Astrocyte (in vitro differentiated cells and primary cell): ENCODE results near the gene SPINK5. TPM values are rescaled to one million over a fixed set of nuclear protein-coding genes. Genes with fewer than 3 reads are reported as not detected.

Experiments used
- DNase-seq: peaks from one replicate; pipeline ENCODE4 v3.0.0-alpha.2; 2010; ENCODE audit warnings: low read depth
- FAIRE-seq: peaks from 2 replicates; lab custom pipeline; 2011; peaks lifted over from hg19 to GRCh38; lab: Jason Lieb, UNC
- H2AFZ ChIP-seq: 2 replicates; pipeline ENCODE4 v1.6.0; 2012; ENCODE audit warnings: low read depth, low read length, inconsistent platforms
- H3K27ac ChIP-seq: 2 replicates; pipeline ENCODE4 v1.5.1; 2011; ENCODE audit warnings: low read depth, low read length, inconsistent platforms
- H3K27me3 ChIP-seq: 2 replicates; pipeline ENCODE4 v1.6.0; 2011; ENCODE audit warnings: low read length, inconsistent platforms; ENCODE audit not compliant: insufficient read depth
- H3K36me3 ChIP-seq: 2 replicates; pipeline ENCODE4 v1.5.1; 2011; ENCODE audit warnings: low read length, inconsistent platforms; ENCODE audit not compliant: insufficient read depth
- H3K4me1 ChIP-seq: 2 replicates; pipeline ENCODE4 v1.5.1; 2011; ENCODE audit warnings: low read length, inconsistent platforms; ENCODE audit not compliant: insufficient read depth
- H3K4me2 ChIP-seq: 2 replicates; pipeline ENCODE4 v1.6.0; 2012; ENCODE audit warnings: low read length, inconsistent platforms
- H3K4me3 ChIP-seq: 2 replicates; pipeline ENCODE4 v1.5.1; 2011; ENCODE audit warnings: low read depth, mild to moderate bottlenecking, low read length, inconsistent platforms; ENCODE audit not compliant: insufficient read depth
- H3K79me2 ChIP-seq: 2 replicates; pipeline ENCODE4 v1.6.0; 2012; ENCODE audit warnings: mild to moderate bottlenecking, low read length, inconsistent platforms; ENCODE audit not compliant: insufficient read depth
- H3K9ac ChIP-seq: 2 replicates; pipeline ENCODE4 v1.6.0; 2012; ENCODE audit warnings: mild to moderate bottlenecking, low read length, inconsistent platforms
- H3K9me3 ChIP-seq: 2 replicates; pipeline ENCODE4 v1.5.1; 2012; ENCODE audit warnings: low read depth, mild to moderate bottlenecking, low read length, inconsistent platforms; ENCODE audit not compliant: insufficient read depth
- H4K20me1 ChIP-seq: 2 replicates; pipeline ENCODE4 v1.6.0; 2012; ENCODE audit warnings: low read length, inconsistent platforms; ENCODE audit not compliant: insufficient read depth
- H3K27ac Mint-ChIP-seq: one replicate; pipeline ENCODE4 v1.8.0; 2021; ENCODE audit warnings: mild to moderate bottlenecking, mixed read lengths; ENCODE audit not compliant: unreplicated experiment
- H3K27me3 Mint-ChIP-seq: one replicate; pipeline ENCODE4 v1.8.0; 2021; ENCODE audit warnings: low read depth, mixed read lengths; ENCODE audit not compliant: unreplicated experiment
- H3K36me3 Mint-ChIP-seq: one replicate; pipeline ENCODE4 v1.8.0; 2021; ENCODE audit warnings: low read depth, mixed read lengths; ENCODE audit not compliant: unreplicated experiment
- H3K4me1 Mint-ChIP-seq: one replicate; pipeline ENCODE4 v1.8.0; 2021; ENCODE audit warnings: low read depth, mixed read lengths; ENCODE audit not compliant: unreplicated experiment
- H3K4me3 Mint-ChIP-seq: one replicate; pipeline ENCODE4 v1.8.0; 2021; ENCODE audit warnings: mild to moderate bottlenecking, moderate library complexity, mixed read lengths; ENCODE audit not compliant: unreplicated experiment
- H3K9me3 Mint-ChIP-seq: one replicate; pipeline ENCODE4 v1.8.0; 2021; ENCODE audit warnings: mild to moderate bottlenecking, mixed read lengths; ENCODE audit not compliant: unreplicated experiment
- EZH2 ChIP-seq: IDR thresholded peaks from 2 replicates; pipeline ENCODE4 v1.6.1; 2012; ENCODE audit warnings: mild to moderate bottlenecking, low read length, inconsistent platforms; ENCODE audit not compliant: insufficient read depth
- total RNA-seq: library from RNA; stranded (reverse); gene quantifications from 2 replicates; pipeline ENCODE4 v1.2.1, GENCODE V29; 2021
- TF ChIP-seq, protein P1 (sequence below): IDR thresholded peaks from 2 replicates; pipeline ENCODE4 v1.5.1; 2011; ENCODE audit warnings: low read depth, mild to moderate bottlenecking, inconsistent platforms, low read length, moderate library complexity; ENCODE audit not compliant: insufficient read depth

SPINK5 gene
- total RNA-seq, 1 donor from 2014 or later = 1.3 TPM

DNA sequence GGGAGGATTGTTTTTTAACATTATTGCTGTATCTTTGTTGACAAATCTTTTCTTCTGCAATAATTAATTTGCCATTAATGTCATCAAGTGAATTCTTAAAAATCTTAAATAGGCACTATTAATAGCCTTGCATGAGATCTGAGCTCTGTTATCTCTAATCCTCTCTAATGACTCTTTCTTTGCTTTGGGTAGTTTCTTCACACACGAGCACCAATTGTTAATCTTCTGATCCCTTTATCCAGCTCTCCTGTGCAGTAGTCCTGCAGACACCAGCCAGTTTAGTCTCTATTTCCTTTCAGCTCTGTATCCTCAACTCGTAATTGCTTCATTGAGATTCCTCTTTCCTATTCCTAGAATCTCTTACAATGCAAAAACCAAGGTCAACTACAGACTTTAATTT, 112.7 kb downstream of the SPINK5 start:
- no peaks in the 10 kb centered on the region for H3K27me3 Mint-ChIP-seq
- Histone ChIP-seq H4K20me1 (no peaks in the 10 kb centered on the region), H3K36me3 (no peaks in the 10 kb centered on the region), H3K4me2 (no peak overlapping the region), H3K4me1 (no peaks in the 10 kb centered on the region), H3K9me3 (no peaks in the 10 kb centered on the region), H3K79me2 (no peaks in the 10 kb centered on the region), H3K27ac (no peak overlapping the region), H3K9ac (no peak overlapping the region), H2AFZ (no peak overlapping the region), H3K4me3 (no peak overlapping the region), H3K27me3 (peaks cover 3% of the 10 kb centered on the region)
- H3K27ac Mint-ChIP-seq = no peak overlapping the region
- H3K4me1 Mint-ChIP-seq = no peaks in the 10 kb centered on the region
- no peaks in the 10 kb centered on the region for H3K36me3 Mint-ChIP-seq
- H3K4me3 Mint-ChIP-seq = no peak overlapping the region
- FAIRE-seq = no peak
- no peak for DNase-seq
- TF ChIP-seq, protein P1, sequence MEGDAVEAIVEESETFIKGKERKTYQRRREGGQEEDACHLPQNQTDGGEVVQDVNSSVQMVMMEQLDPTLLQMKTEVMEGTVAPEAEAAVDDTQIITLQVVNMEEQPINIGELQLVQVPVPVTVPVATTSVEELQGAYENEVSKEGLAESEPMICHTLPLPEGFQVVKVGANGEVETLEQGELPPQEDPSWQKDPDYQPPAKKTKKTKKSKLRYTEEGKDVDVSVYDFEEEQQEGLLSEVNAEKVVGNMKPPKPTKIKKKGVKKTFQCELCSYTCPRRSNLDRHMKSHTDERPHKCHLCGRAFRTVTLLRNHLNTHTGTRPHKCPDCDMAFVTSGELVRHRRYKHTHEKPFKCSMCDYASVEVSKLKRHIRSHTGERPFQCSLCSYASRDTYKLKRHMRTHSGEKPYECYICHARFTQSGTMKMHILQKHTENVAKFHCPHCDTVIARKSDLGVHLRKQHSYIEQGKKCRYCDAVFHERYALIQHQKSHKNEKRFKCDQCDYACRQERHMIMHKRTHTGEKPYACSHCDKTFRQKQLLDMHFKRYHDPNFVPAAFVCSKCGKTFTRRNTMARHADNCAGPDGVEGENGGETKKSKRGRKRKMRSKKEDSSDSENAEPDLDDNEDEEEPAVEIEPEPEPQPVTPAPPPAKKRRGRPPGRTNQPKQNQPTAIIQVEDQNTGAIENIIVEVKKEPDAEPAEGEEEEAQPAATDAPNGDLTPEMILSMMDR = no peak
- no peak for TF ChIP-seq EZH2
- no peaks in the 10 kb centered on the region for H3K9me3 Mint-ChIP-seq

DNA sequence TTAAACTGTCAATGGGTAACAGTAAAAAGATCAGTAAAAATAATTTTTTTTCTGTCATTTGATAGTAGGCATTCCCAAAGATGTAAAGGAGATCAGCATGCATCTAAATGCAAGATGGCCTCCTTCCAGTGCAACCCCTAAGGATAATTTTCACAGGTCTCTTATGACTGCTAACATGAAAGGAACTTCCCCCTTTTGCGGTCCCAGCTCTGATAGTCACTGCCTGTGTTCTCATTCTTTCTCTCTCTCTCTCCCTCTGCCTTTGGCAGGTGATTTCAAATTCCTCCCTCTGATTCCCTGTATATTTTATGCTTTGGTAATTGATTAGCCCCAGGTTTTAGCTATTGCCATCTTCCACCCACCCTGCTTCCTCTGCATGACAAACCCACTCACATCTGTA, 113.4 kb downstream of the SPINK5 start:
- Histone ChIP-seq H3K79me2 (no peaks in the 10 kb centered on the region), H3K4me1 (no peaks in the 10 kb centered on the region), H2AFZ (no peak overlapping the region), H3K36me3 (no peaks in the 10 kb centered on the region), H3K27me3 (peaks cover 3% of the 10 kb centered on the region), H3K4me3 (no peak overlapping the region), H3K9me3 (no peaks in the 10 kb centered on the region), H4K20me1 (no peaks in the 10 kb centered on the region), H3K4me2 (no peak overlapping the region), H3K27ac (no peak overlapping the region), H3K9ac (no peak overlapping the region)
- Mint-ChIP-seq H3K9me3 (no peaks in the 10 kb centered on the region), H3K4me1 (no peaks in the 10 kb centered on the region), H3K36me3 (no peaks in the 10 kb centered on the region), H3K27me3 (no peaks in the 10 kb centered on the region), H3K4me3 (no peak overlapping the region), H3K27ac (no peak overlapping the region)
- DNase-seq (no peak), FAIRE-seq (no peak)
- TF ChIP-seq, protein P1 = no peak
- TF ChIP-seq EZH2 = no peak

DNA sequence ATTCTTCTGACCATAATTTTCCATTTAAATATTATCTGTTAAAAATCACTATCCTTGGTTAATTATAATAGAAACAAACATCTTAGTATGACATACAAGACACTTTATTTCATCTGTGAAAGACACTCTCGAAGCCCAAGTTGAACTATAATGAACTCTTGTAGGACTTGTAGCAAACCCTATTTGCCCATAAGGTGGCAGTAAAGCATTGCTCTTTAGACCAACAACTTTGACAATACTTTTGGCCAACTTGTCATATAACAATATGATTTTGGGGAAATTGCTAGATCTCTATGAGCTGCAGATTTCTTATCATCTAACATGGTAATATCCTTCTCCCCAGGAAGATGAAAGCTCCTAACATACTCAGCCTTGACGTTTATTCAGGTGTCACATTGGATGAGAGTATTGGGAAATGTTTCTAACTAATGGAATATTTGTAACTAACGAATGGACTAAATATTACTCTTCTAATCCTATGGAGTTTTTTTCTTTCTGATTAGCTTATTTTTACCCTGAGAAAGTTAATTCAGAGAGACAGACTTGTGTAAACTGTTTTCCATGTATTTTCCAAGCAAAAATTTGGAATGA, 115.5 kb downstream of the SPINK5 start:
- FAIRE-seq = no peak

More for the DNA sequence above, 115.5 kb downstream of the SPINK5 start:
- Histone ChIP-seq H3K4me3 (no peak overlapping the region), H3K27ac (no peak overlapping the region), H2AFZ (no peak overlapping the region), H3K9me3 (no peaks in the 10 kb centered on the region), H4K20me1 (no peaks in the 10 kb centered on the region), H3K27me3 (peaks cover 3% of the 10 kb centered on the region), H3K36me3 (no peaks in the 10 kb centered on the region), H3K9ac (no peak overlapping the region), H3K4me2 (no peak overlapping the region), H3K79me2 (no peaks in the 10 kb centered on the region), H3K4me1 (no peaks in the 10 kb centered on the region)
- H3K9me3 Mint-ChIP-seq = no peaks in the 10 kb centered on the region
- no peaks in the 10 kb centered on the region for H3K4me1 Mint-ChIP-seq
- no peaks in the 10 kb centered on the region for H3K36me3 Mint-ChIP-seq
- no peak overlapping the region for H3K27ac Mint-ChIP-seq
- H3K27me3 Mint-ChIP-seq = no peaks in the 10 kb centered on the region
- TF ChIP-seq, protein P1 = peak; percentile 78
- no peak for TF ChIP-seq EZH2
- H3K4me3 Mint-ChIP-seq = no peak overlapping the region
- peak; percentile 48 for DNase-seq
